ENCODE data around the gene MCAT. TPM values are rescaled to one million over a fixed set of nuclear protein-coding genes. Genes with fewer than 3 reads are reported as not detected.

MCAT gene
- total RNA-seq, 2 donors from 2014 or later, result 16.5 to 19.2 TPM

- Mint-ChIP-seq H3K36me3 (ENCODE audit: low read depth) (peaks cover 2% of the 10 kb centered on the region), H3K4me3 (no peak overlapping the region), H3K27me3 (no peaks in the 10 kb centered on the region), H3K4me1 (peaks cover 6% of the 10 kb centered on the region), H3K27ac (peak overlapping the region; percentile 43)
- no peaks in the 10 kb centered on the region for H3K9me3 ChIP-seq (ENCODE audit: control insufficient read depth, low read length, poor library complexity, severe bottlenecking)
- peak; percentile 76 for ATAC-seq
- DNase-seq, result peak; percentile 18 to 36 (median 31)
Measured at GRCh38 chr22:43136255-43136654, 6.9 kb downstream of the MCAT start.

- H3K36me3 Mint-ChIP-seq (ENCODE audit: low read depth), result peaks cover 2% of the 10 kb centered on the region
- H3K9me3 ChIP-seq (ENCODE audit: control insufficient read depth, low read length, poor library complexity, severe bottlenecking), result no peaks in the 10 kb centered on the region
- H3K4me1 Mint-ChIP-seq, result peaks cover 3% of the 10 kb centered on the region
- peak overlapping the region; percentile 43 for H3K27ac Mint-ChIP-seq
- no peak for ATAC-seq
- no peaks in the 10 kb centered on the region for H3K27me3 Mint-ChIP-seq
- no peak for DNase-seq
- H3K4me3 Mint-ChIP-seq, result no peak overlapping the region
Measured at GRCh38 chr22:43135565-43135964, 7.6 kb downstream of the MCAT start.

GRCh38 chr22:43134553-43134952 is 8.6 kb downstream of the MCAT start:
- H3K27ac Mint-ChIP-seq, result no peak overlapping the region
- no peak overlapping the region for H3K4me3 Mint-ChIP-seq
- H3K4me1 Mint-ChIP-seq, result peaks cover 3% of the 10 kb centered on the region
- no peaks in the 10 kb centered on the region for H3K27me3 Mint-ChIP-seq
- DNase-seq, result no peak
- no peaks in the 10 kb centered on the region for H3K9me3 ChIP-seq (ENCODE audit: control insufficient read depth, low read length, poor library complexity, severe bottlenecking)
- H3K36me3 Mint-ChIP-seq (ENCODE audit: low read depth), result peaks cover 2% of the 10 kb centered on the region
- ATAC-seq, result no peak

- DNase-seq (no peak), ATAC-seq (no peak)
- Mint-ChIP-seq H3K27me3 (no peaks in the 10 kb centered on the region), H3K36me3 (ENCODE audit: low read depth) (no peaks in the 10 kb centered on the region), H3K27ac (no peak overlapping the region), H3K4me3 (no peak overlapping the region), H3K4me1 (no peaks in the 10 kb centered on the region)
- no peaks in the 10 kb centered on the region for H3K9me3 ChIP-seq (ENCODE audit: control insufficient read depth, low read length, poor library complexity, severe bottlenecking)
Measured at GRCh38 chr22:43133401-43133800, 9.8 kb downstream of the MCAT start.

GRCh38 chr22:43131773-43132501 is 11.3 kb downstream of the MCAT start:
- no peaks in the 10 kb centered on the region for H3K9me3 ChIP-seq (ENCODE audit: control insufficient read depth, low read length, poor library complexity, severe bottlenecking)
- Mint-ChIP-seq H3K27me3 (no peaks in the 10 kb centered on the region), H3K27ac (no peak overlapping the region), H3K4me3 (no peak overlapping the region), H3K36me3 (ENCODE audit: low read depth) (no peaks in the 10 kb centered on the region), H3K4me1 (peaks cover 3% of the 10 kb centered on the region)
- no peak for ATAC-seq
- DNase-seq, result no peak

GRCh38 chr22:43129426-43130425 is 13.5 kb downstream of the MCAT start:
- no peak for ATAC-seq
- H3K4me3 Mint-ChIP-seq, result no peak overlapping the region
- no peaks in the 10 kb centered on the region for H3K36me3 Mint-ChIP-seq (ENCODE audit: low read depth)
- no peak for DNase-seq
- H3K27ac Mint-ChIP-seq, result no peak overlapping the region
- peaks cover 3% of the 10 kb centered on the region for H3K4me1 Mint-ChIP-seq
- no peaks in the 10 kb centered on the region for H3K9me3 ChIP-seq (ENCODE audit: control insufficient read depth, low read length, poor library complexity, severe bottlenecking)
- no peaks in the 10 kb centered on the region for H3K27me3 Mint-ChIP-seq

GRCh38 chr22:43128928-43129424 is 14.2 kb downstream of the MCAT start:
- DNase-seq, result no peak
- no peaks in the 10 kb centered on the region for H3K27me3 Mint-ChIP-seq
- no peaks in the 10 kb centered on the region for H3K36me3 Mint-ChIP-seq (ENCODE audit: low read depth)
- no peak overlapping the region for H3K4me3 Mint-ChIP-seq
- H3K9me3 ChIP-seq (ENCODE audit: control insufficient read depth, low read length, poor library complexity, severe bottlenecking), result no peaks in the 10 kb centered on the region
- peak; percentile 40 for ATAC-seq
- peaks cover 3% of the 10 kb centered on the region for H3K4me1 Mint-ChIP-seq
- H3K27ac Mint-ChIP-seq, result no peak overlapping the region

- Mint-ChIP-seq H3K4me3 (no peak overlapping the region), H3K27me3 (no peaks in the 10 kb centered on the region), H3K27ac (no peak overlapping the region), H3K36me3 (ENCODE audit: low read depth) (no peaks in the 10 kb centered on the region), H3K4me1 (peaks cover 3% of the 10 kb centered on the region)
- H3K9me3 ChIP-seq (ENCODE audit: control insufficient read depth, low read length, poor library complexity, severe bottlenecking), result no peaks in the 10 kb centered on the region
- ATAC-seq (no peak), DNase-seq (no peak)
Measured at GRCh38 chr22:43128116-43128515, 15.1 kb downstream of the MCAT start.

- H3K27ac Mint-ChIP-seq, result no peak overlapping the region
- DNase-seq, result no peak
- H3K36me3 Mint-ChIP-seq (ENCODE audit: low read depth), result no peaks in the 10 kb centered on the region
- no peak overlapping the region for H3K4me3 Mint-ChIP-seq
- peaks cover 3% of the 10 kb centered on the region for H3K4me1 Mint-ChIP-seq
- H3K9me3 ChIP-seq (ENCODE audit: control insufficient read depth, low read length, poor library complexity, severe bottlenecking), result no peaks in the 10 kb centered on the region
- no peak for ATAC-seq
- no peaks in the 10 kb centered on the region for H3K27me3 Mint-ChIP-seq
Measured at GRCh38 chr22:43127166-43127908, 15.9 kb downstream of the MCAT start.

GRCh38 chr22:43126501-43127165 is 16.6 kb downstream of the MCAT start:
- DNase-seq, result no peak
- Mint-ChIP-seq H3K27me3 (no peaks in the 10 kb centered on the region), H3K27ac (no peak overlapping the region), H3K36me3 (ENCODE audit: low read depth) (no peaks in the 10 kb centered on the region), H3K4me3 (no peak overlapping the region), H3K4me1 (peaks cover 3% of the 10 kb centered on the region)
- no peak for ATAC-seq
- no peaks in the 10 kb centered on the region for H3K9me3 ChIP-seq (ENCODE audit: control insufficient read depth, low read length, poor library complexity, severe bottlenecking)

- DNase-seq, result no peak
- peak; percentile 16 for ATAC-seq
- no peaks in the 10 kb centered on the region for H3K9me3 ChIP-seq (ENCODE audit: control insufficient read depth, low read length, poor library complexity, severe bottlenecking)
- Mint-ChIP-seq H3K27ac (no peak overlapping the region), H3K36me3 (ENCODE audit: low read depth) (no peaks in the 10 kb centered on the region), H3K4me1 (peaks cover 8% of the 10 kb centered on the region), H3K4me3 (no peak overlapping the region), H3K27me3 (no peaks in the 10 kb centered on the region)
Measured at GRCh38 chr22:43118953-43119458, 24.2 kb downstream of the MCAT start.

- no peaks in the 10 kb centered on the region for H3K36me3 Mint-ChIP-seq (ENCODE audit: low read depth)
- H3K4me1 Mint-ChIP-seq, result peaks cover 8% of the 10 kb centered on the region
- H3K9me3 ChIP-seq (ENCODE audit: control insufficient read depth, low read length, poor library complexity, severe bottlenecking), result no peaks in the 10 kb centered on the region
- H3K27ac Mint-ChIP-seq, result no peak overlapping the region
- ATAC-seq, result no peak
- DNase-seq, result no peak
- no peaks in the 10 kb centered on the region for H3K27me3 Mint-ChIP-seq
- H3K4me3 Mint-ChIP-seq, result no peak overlapping the region
Measured at GRCh38 chr22:43118024-43118849, 25.0 kb downstream of the MCAT start.
